HCT116 (cell line): ENCODE data around the gene IGLL5. TPM values are rescaled to one million over a fixed set of nuclear protein-coding genes. Genes with fewer than 3 reads are reported as not detected.

ENCODE experiments used
- ATAC-seq: fragments of 200-7000 bp; cut with Tn5 transposase; 2 replicates; pipeline ENCODE4 v1.9.1; 2020; ENCODE audit warnings: mild to moderate bottlenecking, moderate library complexity
- BruUV-seq: library from RNA; stranded (reverse); fragments of 400-500 nt; replicated peaks from 2 replicates; lab custom pipeline; 2021; lab: Mats Ljungman, UMichigan
- CTCF ChIA-PET: fragments of 300-600 bp; sonication (Branson Sonifier 250); formaldehyde crosslinking; loops from one replicate; lab custom pipeline; 2021; ENCODE audit warnings: antibody characterized with exemption; lab: Charles Lee
- POLR2A ChIA-PET: fragments of 300-600, 350-600 bp; sonication (Branson Sonifier 250); formaldehyde crosslinking; loops from one replicate; lab custom pipeline; 2021; ENCODE audit warnings: antibody characterized with exemption; lab: Charles Lee
- RAD21 ChIA-PET, 2 experiments: fragments of 300-600 bp; sonication (Branson Sonifier 250); formaldehyde crosslinking; loops; one replicate each; lab custom pipeline; 2023; ENCODE audit warnings: low total read pairs in 2 of 2; ENCODE audit not compliant: uncharacterized antibody in 2 of 2, unreplicated experiment in 2 of 2, low non-redundant PET in 1 of 2; lab: Charles Lee
- DNase-seq: peaks from one replicate; pipeline ENCODE4 v3.0.0-alpha.2; 2010; ENCODE audit warnings: low read depth, low spot score
- H2AFZ ChIP-seq: fragments of 200-600 bp; shearing (Covaris generic), sonication (generic); 2 replicates; pipeline ENCODE4 v1.6.1; 2017; ENCODE audit warnings: low read depth, mixed run types, mixed read lengths, antibody characterized with exemption, low read length; ENCODE audit not compliant: poor library complexity, severe bottlenecking
- H3K27ac ChIP-seq: 2 replicates; pipeline ENCODE4 v1.5.1; 2012; ENCODE audit warnings: low read depth, low read length
- H3K27me3 ChIP-seq: fragments of 200-600 bp; sonication (generic); 2 replicates; pipeline ENCODE4 v1.6.1; 2016; ENCODE audit warnings: mixed run types, low read length, mixed read lengths; ENCODE audit not compliant: insufficient read depth
- H3K36me3 ChIP-seq, 2 experiments: fragments of 200-500 bp in 1 of 2; fragments of 200-600 bp in 1 of 2; sonication (Bioruptor generic) in 1 of 2; sonication (generic) in 1 of 2; 2 replicates each; pipeline versions ENCODE4 v1.5.1 to v1.6.1; 2014 to 2016; ENCODE audit warnings: low read length in 2 of 2, inconsistent platforms in 1 of 2, mixed read lengths in 1 of 2, mixed run types in 1 of 2; ENCODE audit not compliant: insufficient read depth in 2 of 2, control insufficient read depth in 1 of 2
- H3K4me1 ChIP-seq, 2 experiments: fragments of 200-600 bp in 1 of 2; sonication (generic) in 1 of 2; 2 replicates each; pipeline versions ENCODE4 v1.5.1 to v1.6.1; 2012 to 2017; ENCODE audit warnings: low read length in 2 of 2, inconsistent platforms in 1 of 2, mild to moderate bottlenecking in 1 of 2, mixed read lengths in 1 of 2, mixed run types in 1 of 2, moderate library complexity in 1 of 2; ENCODE audit not compliant: insufficient read depth in 2 of 2, control insufficient read depth in 1 of 2
- H3K4me2 ChIP-seq: fragments of 200-600 bp; sonication (generic); 2 replicates; pipeline ENCODE4 v1.6.1; 2017; ENCODE audit warnings: mixed run types, low read length, mixed read lengths
- H3K4me3 ChIP-seq, 2 experiments: fragments of 200-600 bp in 1 of 2; sonication (generic) in 1 of 2; replicated peaks in 1 of 2; 2 replicates each; pipeline ENCODE4 v1.5.1; 2011 to 2016; ENCODE audit warnings: low read length in 2 of 2, control low read depth in 1 of 2, low read depth in 1 of 2, mild to moderate bottlenecking in 1 of 2, mixed read lengths in 1 of 2, mixed run types in 1 of 2
- H3K79me2 ChIP-seq: fragments of 200-600 bp; sonication (generic); 2 replicates; pipeline ENCODE4 v1.6.1; 2017; ENCODE audit warnings: mild to moderate bottlenecking, mixed run types, low read length, moderate library complexity, mixed read lengths; ENCODE audit not compliant: insufficient read depth
- H3K9ac ChIP-seq: fragments of 200-600 bp; sonication (generic); 2 replicates; pipeline ENCODE4 v1.6.1; 2016; ENCODE audit warnings: low read length, mixed read lengths
- H3K9me2 ChIP-seq: fragments of 200-600 bp; sonication (generic), shearing (Covaris generic); 2 replicates; pipeline ENCODE4 v1.6.1; 2017; ENCODE audit warnings: mixed run types, mild to moderate bottlenecking, moderate library complexity; ENCODE audit not compliant: insufficient read depth
- H3K9me3 ChIP-seq, 2 experiments: fragments of 200-500 bp in 1 of 2; fragments of 200-600 bp in 1 of 2; sonication (Bioruptor generic) in 1 of 2; sonication (generic) in 1 of 2; 2 replicates each; pipeline ENCODE4 v1.6.1; 2014 to 2017; ENCODE audit warnings: low read length in 2 of 2, mixed read lengths in 2 of 2, inconsistent platforms in 1 of 2, low read depth in 1 of 2, mild to moderate bottlenecking in 1 of 2, mixed run types in 1 of 2, moderate library complexity in 1 of 2; ENCODE audit not compliant: control insufficient read depth in 1 of 2, insufficient read depth in 1 of 2
- H4K20me1 ChIP-seq: fragments of 200-600 bp; sonication (generic), shearing (Covaris generic); 2 replicates; pipeline ENCODE4 v1.6.1; 2017; ENCODE audit warnings: mixed run types, mild to moderate bottlenecking, moderate library complexity; ENCODE audit not compliant: insufficient read depth
- CBX3 ChIP-seq: IDR thresholded peaks from 2 replicates; pipeline ENCODE4 v1.6.1; 2012; ENCODE audit warnings: low read depth
- EGR1 ChIP-seq: IDR thresholded peaks from 2 replicates; pipeline ENCODE4 v1.6.1; 2012; ENCODE audit warnings: low read depth
- ELF1 ChIP-seq: IDR thresholded peaks from 2 replicates; pipeline ENCODE4 v1.6.1; 2012; ENCODE audit warnings: low read depth, borderline replicate concordance
- EZH2 ChIP-seq: fragments of 200-600 bp; sonication (generic); IDR thresholded peaks from 2 replicates; pipeline ENCODE4 v1.6.1; 2017; ENCODE audit warnings: antibody characterized with exemption, mixed run types
- EZH2phosphoT487 ChIP-seq: fragments of 200-600 bp; IDR thresholded peaks from 2 replicates; pipeline ENCODE4 v1.6.1; 2018; ENCODE audit warnings: antibody characterized with exemption, borderline replicate concordance
- JUND ChIP-seq: IDR thresholded peaks from 2 replicates; pipeline ENCODE4 v1.6.1; 2012
- POLR2AphosphoS5 ChIP-seq: IDR thresholded peaks from 2 replicates; pipeline ENCODE4 v1.6.1; 2011; ENCODE audit warnings: mild to moderate bottlenecking, low read depth, low read length, moderate library complexity
- RAD21 ChIP-seq: IDR thresholded peaks from 2 replicates; pipeline ENCODE4 v1.6.1; 2012; ENCODE audit warnings: low read depth, mild to moderate bottlenecking
- SIN3A ChIP-seq: IDR thresholded peaks from 2 replicates; pipeline ENCODE4 v1.6.1; 2012; ENCODE audit warnings: low read depth
- SRF ChIP-seq: IDR thresholded peaks from 2 replicates; pipeline ENCODE4 v1.6.1; 2012; ENCODE audit warnings: low read depth
- YY1 ChIP-seq: IDR thresholded peaks from 2 replicates; pipeline ENCODE4 v1.6.1; 2011; ENCODE audit warnings: low read length, low read depth, moderate library complexity, mild to moderate bottlenecking; ENCODE audit not compliant: insufficient replicate concordance; ENCODE audit errors: extremely low read depth
- ZFX ChIP-seq: fragments of 450-650 bp; IDR thresholded peaks from 2 replicates; pipeline ENCODE4 v1.6.1; 2017
- ZNF274 ChIP-seq: fragments of 200-500 bp; sonication (Bioruptor generic); IDR thresholded peaks from 2 replicates; pipeline ENCODE4 v1.6.1; 2014; ENCODE audit warnings: mild to moderate bottlenecking, low read depth, low read length, inconsistent platforms
- intact Hi-C: fragments of 100-400 bp; cut with micrococcal nuclease; formaldehyde crosslinking; loops from 2 replicates; pipeline ENCODE4 v1.10.0; 2022
- total RNA-seq: library from RNA; stranded (reverse); gene quantifications from one replicate; pipeline ENCODE4 v1.2.1, GENCODE V29; 2021; ENCODE audit not compliant: unreplicated experiment
- TF ChIP-seq, protein P1 (sequence below), 3 experiments: fragments of 200-600 bp in 1 of 3; sonication (generic) in 1 of 3; IDR thresholded peaks in 2 of 3; conservative IDR thresholded peaks in 1 of 3; 2 replicates each; pipeline ENCODE4 v1.5.1; 2012 to 2017; ENCODE audit warnings: low read depth in 2 of 3, low read length in 2 of 3, antibody characterized with exemption in 1 of 3, borderline replicate concordance in 1 of 3, control low read depth in 1 of 3, mild to moderate bottlenecking in 1 of 3, mixed read lengths in 1 of 3, mixed run types in 1 of 3, moderate library complexity in 1 of 3; ENCODE audit not compliant: insufficient read depth in 1 of 3
- TF ChIP-seq, protein P2 (sequence below): IDR thresholded peaks from 2 replicates; pipeline ENCODE4 v1.6.1; 2012
- TF ChIP-seq, protein P3 (sequence below): IDR thresholded peaks from 2 replicates; pipeline ENCODE4 v1.6.1; 2012; ENCODE audit warnings: low read depth

The IGLL5 gene
- total RNA-seq, 1 experiment from 2014 or later: not detected

DNA sequence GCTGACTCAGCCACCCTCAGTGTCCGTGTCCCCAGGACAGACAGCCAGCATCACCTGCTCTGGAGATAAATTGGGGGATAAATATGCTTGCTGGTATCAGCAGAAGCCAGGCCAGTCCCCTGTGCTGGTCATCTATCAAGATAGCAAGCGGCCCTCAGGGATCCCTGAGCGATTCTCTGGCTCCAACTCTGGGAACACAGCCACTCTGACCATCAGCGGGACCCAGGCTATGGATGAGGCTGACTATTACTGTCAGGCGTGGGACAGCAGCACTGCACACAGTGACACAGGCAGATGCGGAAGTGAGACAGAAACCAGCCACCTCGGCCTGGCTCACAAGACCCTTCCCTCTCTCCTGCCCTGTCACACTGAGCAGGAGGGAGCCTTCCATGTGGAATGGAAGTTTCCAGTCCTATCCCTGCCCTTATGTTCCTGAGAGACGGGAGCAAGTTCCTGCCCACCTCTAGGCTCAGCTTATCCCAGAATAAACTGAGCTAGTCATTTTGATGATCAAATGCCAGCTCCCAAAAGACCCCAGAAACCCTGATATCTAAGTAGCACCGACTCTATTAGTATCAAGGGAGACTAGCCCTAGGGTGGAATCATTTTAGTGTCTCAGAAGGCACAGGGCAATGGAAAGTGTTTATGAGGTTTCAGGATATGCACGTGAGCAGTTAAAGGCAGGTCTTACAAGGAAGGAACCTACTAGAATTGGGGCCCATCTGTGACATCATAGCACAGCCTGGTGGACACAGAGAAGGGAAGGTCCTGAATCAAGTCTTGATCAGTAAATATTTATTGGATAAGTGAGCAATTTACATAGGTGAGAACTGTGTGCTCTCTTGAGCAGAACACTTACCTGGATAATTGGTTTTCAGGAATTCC is 6.3 kb upstream of the IGLL5 start:
- TF ChIP-seq, protein P1, sequence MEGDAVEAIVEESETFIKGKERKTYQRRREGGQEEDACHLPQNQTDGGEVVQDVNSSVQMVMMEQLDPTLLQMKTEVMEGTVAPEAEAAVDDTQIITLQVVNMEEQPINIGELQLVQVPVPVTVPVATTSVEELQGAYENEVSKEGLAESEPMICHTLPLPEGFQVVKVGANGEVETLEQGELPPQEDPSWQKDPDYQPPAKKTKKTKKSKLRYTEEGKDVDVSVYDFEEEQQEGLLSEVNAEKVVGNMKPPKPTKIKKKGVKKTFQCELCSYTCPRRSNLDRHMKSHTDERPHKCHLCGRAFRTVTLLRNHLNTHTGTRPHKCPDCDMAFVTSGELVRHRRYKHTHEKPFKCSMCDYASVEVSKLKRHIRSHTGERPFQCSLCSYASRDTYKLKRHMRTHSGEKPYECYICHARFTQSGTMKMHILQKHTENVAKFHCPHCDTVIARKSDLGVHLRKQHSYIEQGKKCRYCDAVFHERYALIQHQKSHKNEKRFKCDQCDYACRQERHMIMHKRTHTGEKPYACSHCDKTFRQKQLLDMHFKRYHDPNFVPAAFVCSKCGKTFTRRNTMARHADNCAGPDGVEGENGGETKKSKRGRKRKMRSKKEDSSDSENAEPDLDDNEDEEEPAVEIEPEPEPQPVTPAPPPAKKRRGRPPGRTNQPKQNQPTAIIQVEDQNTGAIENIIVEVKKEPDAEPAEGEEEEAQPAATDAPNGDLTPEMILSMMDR (IDR thresholded peaks at IDR 0.05 in 2 of 3, conservative IDR thresholded peaks at IDR 0.05 in 1 of 3; ENCODE audit: borderline replicate concordance in 1 of 3, insufficient read depth in 1 of 3, low read depth in 2 of 3, low read length in 2 of 3): no peak
- TF ChIP-seq EZH2phosphoT487 (no peak), SIN3A (no peak), EGR1 (no peak), ZNF274 (no peak), YY1 (no peak), JUND (no peak), EZH2 (no peak), ELF1 (no peak), RAD21 (no peak), SRF (no peak), ZFX (no peak), POLR2AphosphoS5 (no peak), CBX3 (no peak)
- TF ChIP-seq, protein P2, sequence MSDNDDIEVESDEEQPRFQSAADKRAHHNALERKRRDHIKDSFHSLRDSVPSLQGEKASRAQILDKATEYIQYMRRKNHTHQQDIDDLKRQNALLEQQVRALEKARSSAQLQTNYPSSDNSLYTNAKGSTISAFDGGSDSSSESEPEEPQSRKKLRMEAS: no peak
- TF ChIP-seq, protein P3, sequence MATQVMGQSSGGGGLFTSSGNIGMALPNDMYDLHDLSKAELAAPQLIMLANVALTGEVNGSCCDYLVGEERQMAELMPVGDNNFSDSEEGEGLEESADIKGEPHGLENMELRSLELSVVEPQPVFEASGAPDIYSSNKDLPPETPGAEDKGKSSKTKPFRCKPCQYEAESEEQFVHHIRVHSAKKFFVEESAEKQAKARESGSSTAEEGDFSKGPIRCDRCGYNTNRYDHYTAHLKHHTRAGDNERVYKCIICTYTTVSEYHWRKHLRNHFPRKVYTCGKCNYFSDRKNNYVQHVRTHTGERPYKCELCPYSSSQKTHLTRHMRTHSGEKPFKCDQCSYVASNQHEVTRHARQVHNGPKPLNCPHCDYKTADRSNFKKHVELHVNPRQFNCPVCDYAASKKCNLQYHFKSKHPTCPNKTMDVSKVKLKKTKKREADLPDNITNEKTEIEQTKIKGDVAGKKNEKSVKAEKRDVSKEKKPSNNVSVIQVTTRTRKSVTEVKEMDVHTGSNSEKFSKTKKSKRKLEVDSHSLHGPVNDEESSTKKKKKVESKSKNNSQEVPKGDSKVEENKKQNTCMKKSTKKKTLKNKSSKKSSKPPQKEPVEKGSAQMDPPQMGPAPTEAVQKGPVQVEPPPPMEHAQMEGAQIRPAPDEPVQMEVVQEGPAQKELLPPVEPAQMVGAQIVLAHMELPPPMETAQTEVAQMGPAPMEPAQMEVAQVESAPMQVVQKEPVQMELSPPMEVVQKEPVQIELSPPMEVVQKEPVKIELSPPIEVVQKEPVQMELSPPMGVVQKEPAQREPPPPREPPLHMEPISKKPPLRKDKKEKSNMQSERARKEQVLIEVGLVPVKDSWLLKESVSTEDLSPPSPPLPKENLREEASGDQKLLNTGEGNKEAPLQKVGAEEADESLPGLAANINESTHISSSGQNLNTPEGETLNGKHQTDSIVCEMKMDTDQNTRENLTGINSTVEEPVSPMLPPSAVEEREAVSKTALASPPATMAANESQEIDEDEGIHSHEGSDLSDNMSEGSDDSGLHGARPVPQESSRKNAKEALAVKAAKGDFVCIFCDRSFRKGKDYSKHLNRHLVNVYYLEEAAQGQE: no peak
- H2AFZ ChIP-seq: no peak overlapping the region
- H4K20me1 ChIP-seq: no peaks in the 10 kb centered on the region
- no peak overlapping the region for H3K27ac ChIP-seq
- H3K36me3 ChIP-seq: no peaks in the 10 kb centered on the region
- POLR2A ChIA-PET: no interaction called here
- DNase-seq (no peak), ATAC-seq (no peak)
- H3K4me3 ChIP-seq: no peak overlapping the region
- H3K27me3 ChIP-seq: no peaks in the 10 kb centered on the region
- H3K9ac ChIP-seq: no peak overlapping the region
- H3K4me1 ChIP-seq: no peaks in the 10 kb centered on the region
- no peaks in the 10 kb centered on the region for H3K79me2 ChIP-seq
- no peaks in the 10 kb centered on the region for H3K9me2 ChIP-seq
- no TSS peak for BruUV-seq
- RAD21 ChIA-PET: no interaction called here
- CTCF ChIA-PET: interaction anchor here (1.9 kb wide), 1 partner anchor 93 kb away, joined by 6 read pairs; no protein-coding TSS in a partner anchor
- H3K9me3 ChIP-seq: no peaks in the 10 kb centered on the region
- intact Hi-C loops: loop anchor here (5.0 kb wide), 4 partner anchors 34 to 169 kb away; no protein-coding TSS in a partner anchor
- H3K4me2 ChIP-seq: no peak overlapping the region
